A549 treated with AZD2906 at 1 μM for 4 hours (cell line): ENCODE measurements around the gene LEF1. TPM values are rescaled to one million over a fixed set of nuclear protein-coding genes. Genes with fewer than 3 reads are reported as not detected.

ENCODE experiments used
- total RNA-seq: library from RNA; stranded (reverse); fragments of 200-300 nt; extraction: Qiagen RNA extraction; gene quantifications from 5 replicates; pipeline ENCODE4 v1.2.3, GENCODE V29; 2022

LEF1 gene
- 0.07 to 0.19 TPM (median 0.12 TPM) in 5 replicates for total RNA-seq

GRCh38 chr4:108168671-108169523 lies at the start of gene LEF1:
LEF1 (minus strand) TSS chr4:108168932; CDS start chr4:108167767, 1,165 bp downstream.

Other genes with a start within 250 kb of the LEF1 start
- 1.3 to 1.8 TPM (median 1.6 TPM) in 5 replicates for gene CYP2U1, start 237.4 kb downstream of the LEF1 start, total RNA-seq
- 21.8 to 24.2 TPM (median 23.7 TPM) in 5 replicates for gene HADH, start 179.0 kb downstream of the LEF1 start, total RNA-seq